T-helper 1 cell (primary cell): ENCODE data around the gene SLC37A1.
"Not testable (repeated sequence)": the region's sequence is repeated elsewhere in the genome, so short reads cannot be mapped to it uniquely, and the experiment has no call there.

Experiments used
- DNase-seq, 5 donors: peaks; one replicate each; pipeline ENCODE4 v3.0.0-alpha.2; 2012 to 2020
- total RNA-seq, 4 donors: gene quantifications; one replicate each; lab custom pipeline; 2026; lab: John Stamatoyannopoulos, UW

Gene SLC37A1
- total RNA-seq = 24.3 to 31.4 (median 26.9) reads per million in 4 donors

DNA sequence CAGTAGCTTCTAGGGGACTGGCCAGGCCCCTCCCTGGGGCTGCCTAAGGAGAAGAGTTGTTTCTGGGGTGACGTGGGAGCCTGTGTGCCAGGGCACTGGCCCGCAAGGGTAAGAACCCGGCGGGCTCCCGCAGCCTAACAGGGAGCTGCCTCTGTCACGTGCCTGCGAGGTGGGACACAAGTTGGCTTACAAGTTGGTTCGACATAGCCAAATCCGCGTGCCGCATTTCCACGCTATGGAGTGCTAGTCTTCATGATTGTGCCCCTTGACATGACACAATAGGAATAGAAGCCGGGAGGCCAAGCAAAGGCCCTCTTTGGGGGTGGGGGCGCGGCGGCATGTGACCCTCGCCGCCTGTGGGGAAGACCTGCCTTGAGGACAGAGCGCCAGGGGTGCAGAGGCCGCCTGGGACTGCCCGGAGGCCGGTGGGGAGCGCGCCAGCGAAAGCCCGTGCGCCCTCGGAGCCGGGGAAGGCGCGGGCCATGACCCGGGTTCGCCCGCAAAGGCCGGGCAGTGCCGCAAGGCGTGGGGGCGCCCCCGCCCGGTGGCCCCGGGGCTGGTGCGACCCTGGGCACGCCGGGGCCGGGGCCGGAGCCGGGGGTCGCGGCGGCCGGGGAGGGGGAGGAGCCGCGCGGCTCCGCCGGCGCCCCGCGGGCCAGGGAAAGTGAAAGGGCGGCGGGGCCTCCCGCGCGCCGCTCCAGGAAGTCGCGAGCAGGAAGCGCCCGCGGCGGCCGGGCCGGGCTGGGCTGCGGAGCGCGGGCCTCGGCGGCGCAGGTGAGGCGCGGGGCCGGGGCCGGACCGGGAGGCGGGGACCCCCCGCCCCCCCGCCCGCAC is at the start of gene SLC37A1:
TSS of gene SLC37A1 (plus strand) at position 702 of the 834 bp plus-strand sequence. CDS start 4,603 bp downstream, outside the sequence.
- DNase-seq = peak in 1 of 5 donors; percentile 45

DNA sequence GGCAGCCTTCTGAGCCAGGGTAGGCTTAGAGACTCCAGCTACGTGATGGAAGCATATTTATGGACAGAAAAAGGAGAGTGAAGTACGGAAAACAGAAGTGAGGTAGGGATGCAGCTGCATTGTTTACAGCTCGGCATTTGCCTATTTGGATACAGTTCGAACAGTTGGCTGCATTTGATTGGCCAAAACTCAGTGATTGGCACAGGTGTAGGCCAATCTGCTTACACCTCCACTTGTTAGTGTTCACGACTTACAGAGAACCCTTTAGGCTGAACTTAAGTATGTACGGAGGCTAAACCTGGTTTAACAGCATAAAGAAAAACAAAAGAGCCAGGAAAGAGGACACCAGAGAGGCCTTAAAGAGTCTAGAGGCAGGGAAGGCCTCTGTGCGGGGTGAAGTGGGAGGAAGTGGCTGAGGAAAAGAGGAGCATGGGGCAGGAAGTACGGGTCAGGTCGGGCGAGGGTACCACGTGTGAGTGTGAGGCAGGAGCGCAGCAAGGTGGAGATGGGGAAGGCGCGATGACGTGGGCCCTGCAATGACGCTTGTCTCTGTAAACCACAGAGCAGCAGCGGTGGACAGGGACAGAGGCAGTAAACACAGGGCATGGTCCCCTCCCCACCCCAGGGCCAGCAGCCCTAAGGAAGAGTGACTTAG is 49.7 kb upstream of the SLC37A1 start:
- peak; percentile 39 to 61 (median 55) for DNase-seq

DNA sequence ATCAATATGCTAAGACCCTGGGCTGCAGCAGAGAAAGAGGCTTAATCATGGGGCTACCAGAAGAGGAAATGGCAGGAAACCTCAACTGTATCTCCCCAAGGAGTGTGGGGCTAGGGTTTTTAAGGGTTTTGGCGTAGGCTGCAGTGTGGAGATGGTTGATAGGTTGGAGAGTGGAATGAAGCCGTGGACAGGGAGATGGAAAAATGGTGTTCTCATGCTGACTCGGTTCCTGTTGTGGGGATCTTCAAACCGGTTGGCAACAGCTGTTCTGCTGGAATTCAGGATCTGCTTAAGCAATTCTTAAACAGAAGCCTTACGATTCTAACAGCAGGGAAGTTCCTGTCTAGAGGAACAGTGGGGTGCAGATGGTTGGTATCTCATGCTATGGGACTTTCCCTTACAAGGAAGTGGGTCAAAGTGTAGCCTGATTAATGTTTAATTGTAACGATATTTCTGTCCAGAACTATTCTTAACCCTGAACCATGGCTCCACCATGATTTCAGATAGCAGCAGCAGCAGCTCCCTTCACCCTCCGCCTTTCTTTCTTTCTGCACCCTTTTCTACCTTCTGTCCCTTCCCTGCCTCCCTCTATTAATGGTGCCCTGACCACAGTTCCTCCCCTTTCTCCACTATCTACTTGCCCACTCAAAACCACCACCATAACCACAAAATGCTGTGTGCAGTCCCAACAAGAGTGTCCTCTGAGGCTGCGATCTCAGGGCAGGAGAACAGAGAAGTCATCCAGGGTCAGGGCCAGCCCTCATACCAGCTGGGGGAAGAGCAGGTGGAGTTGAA is 48.4 kb upstream of the SLC37A1 start:
- no peak for DNase-seq

DNA sequence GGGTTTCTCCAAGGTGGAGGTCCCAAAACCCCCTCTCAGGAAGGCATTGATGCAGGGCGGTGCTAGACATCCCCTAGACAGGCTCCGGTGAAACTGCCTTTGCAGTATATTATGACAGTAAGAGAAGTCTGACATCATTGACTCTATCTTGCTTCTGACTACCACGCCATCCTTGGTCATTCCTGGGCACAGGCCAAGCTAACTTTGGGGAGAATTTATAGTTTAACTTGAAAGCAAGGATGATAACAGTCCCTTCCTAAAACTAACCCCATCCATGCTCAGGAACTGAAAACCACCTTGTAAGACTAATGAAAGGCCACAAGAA is 47.9 kb upstream of the SLC37A1 start:
- no peak for DNase-seq

DNA sequence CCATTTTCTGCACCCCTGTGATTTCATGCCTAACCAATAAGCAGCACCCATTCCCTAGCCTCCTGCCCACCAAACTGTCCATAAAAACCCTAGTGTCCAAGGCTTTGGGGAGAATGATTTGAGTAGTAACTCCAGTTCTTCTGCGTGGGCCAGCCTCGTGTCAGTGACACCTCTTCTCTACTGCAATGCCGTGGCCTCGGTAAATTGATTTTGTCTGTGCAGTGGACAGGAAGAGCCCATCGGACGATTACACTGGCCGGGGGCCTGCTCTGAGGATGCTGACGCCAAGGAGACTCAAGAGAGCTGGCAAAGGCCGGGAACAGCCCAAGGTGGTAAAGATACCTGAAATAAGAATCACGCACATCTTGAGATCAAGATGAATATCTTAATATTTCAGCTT is 47.0 kb upstream of the SLC37A1 start:
- DNase-seq = no peak

DNA sequence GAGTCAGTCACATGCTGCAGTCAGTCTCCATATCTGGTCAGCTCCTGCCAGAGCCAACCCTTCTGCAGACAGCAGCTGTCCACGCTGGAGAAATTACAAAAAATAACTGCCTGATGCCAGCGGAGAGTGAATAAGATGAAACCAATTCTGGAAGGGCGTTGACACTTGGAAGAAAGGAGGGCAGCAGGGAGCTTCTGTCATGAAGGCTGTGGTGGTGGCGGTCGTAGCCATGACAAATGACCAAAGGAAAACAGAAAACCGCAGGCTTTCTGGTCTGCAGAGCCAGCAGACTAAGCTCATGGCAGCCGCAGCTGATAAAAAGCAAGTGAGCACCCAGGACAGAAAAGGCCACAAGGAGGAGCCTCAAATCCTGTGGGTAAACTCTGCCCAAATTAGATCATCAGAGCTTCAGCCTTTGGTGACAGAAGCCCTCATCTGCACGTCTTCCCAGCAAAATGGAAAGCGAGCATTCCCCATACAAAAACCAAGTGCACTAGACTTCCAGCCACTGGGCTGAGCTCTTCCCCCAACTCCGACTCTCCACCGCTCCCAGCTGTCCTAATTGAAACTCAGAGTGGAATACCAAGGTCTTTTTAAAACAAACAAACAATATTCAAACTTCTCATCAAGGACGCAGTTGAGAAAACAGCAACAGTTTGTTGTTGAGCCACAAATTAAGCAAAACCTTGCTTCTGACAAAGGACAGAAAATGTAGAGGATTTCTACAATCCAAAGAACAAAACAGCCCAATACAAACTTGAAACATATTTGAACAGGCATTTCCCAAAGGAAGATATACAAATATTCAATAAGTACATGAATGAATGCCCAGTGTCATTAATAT is 46.3 kb upstream of the SLC37A1 start:
- no peak for DNase-seq

DNA sequence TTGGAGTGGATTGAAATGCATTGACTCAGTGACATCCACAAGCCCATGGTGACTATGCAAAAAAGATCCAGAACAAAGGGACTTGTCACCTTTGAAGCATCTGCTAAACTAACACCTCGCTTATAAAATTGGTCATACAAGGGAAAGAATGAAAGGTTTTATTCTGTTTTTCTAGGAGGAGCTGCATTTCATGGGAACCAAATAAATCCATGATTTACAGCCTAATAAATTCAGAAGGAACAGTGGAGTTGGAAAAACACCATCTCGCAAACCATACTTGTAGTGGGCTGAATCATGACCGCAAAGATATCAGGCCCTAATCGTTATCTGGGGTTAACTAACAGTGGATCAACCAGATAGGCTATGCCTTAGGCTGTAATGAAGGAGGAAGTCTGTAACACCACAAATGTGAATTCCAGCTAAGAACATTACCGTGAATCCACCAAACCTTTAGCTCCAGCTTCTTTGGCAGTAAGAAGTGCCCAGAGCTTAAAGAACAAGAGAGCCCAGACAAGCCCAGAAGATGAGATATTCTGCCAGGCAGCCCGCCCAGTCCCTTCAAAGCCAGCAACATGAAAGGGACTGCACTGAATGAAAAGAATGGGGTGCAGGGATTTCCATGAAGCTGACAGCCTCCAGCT is 45.0 kb upstream of the SLC37A1 start:
- DNase-seq = no peak

DNA sequence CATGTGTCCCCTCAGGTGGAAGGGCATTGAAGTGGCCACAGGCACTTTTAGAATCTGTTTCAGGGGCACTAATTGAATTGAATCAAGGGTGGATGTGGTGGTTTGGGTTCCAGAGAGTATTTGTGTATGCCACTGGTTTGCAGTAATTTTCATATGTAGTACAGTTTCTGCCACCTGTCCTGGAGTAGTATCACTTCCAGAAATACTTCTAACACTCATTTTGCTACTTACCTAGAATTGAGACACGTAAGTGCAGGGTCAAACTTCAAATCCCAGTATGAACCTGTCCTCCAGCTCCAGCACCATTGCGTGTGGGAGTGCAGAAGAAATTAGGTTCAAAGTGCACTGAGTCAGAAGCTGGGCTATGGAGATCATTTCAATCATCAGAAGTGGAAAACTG is 44.4 kb upstream of the SLC37A1 start:
- DNase-seq = no peak

DNA sequence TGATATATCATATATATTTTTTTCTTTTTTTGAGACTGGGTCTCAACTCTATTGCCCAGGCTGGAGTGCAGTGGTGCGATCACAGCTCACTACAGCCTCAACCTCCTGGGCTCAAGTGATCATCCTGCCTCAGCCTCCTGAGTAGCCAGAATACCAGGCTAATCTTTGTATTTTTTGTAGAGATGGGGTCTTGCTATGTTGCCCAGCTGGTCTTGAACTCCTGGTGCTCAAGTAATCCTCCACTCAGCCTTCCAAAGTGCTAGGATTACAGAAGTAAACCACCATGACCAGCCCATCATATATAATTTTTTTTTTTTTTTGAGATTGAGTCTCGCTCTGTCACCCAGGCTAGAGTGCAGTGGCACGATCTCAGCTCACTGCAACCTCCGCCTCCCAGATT is 43.9 kb upstream of the SLC37A1 start:
- not testable (repeated sequence) for DNase-seq

DNA sequence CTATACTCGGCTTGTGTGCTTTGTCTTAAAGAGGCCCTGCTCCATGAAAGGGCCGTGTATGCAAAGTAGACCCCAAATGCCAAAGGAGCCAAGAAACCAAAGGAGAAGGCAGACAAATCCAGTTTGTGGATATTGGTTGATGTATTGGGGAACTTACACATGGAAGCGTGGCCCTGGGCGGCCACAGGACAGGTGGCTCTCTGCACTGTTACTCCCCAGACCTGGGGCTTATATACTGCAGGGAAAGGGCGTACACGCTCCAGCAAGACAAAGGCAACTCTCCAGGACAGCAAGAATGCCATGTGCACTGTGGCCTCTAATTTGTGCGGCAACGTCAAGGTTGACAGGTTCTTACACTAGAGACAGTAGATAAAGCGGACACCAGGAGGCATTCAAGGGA is 42.4 kb upstream of the SLC37A1 start:
- no peak for DNase-seq

DNA sequence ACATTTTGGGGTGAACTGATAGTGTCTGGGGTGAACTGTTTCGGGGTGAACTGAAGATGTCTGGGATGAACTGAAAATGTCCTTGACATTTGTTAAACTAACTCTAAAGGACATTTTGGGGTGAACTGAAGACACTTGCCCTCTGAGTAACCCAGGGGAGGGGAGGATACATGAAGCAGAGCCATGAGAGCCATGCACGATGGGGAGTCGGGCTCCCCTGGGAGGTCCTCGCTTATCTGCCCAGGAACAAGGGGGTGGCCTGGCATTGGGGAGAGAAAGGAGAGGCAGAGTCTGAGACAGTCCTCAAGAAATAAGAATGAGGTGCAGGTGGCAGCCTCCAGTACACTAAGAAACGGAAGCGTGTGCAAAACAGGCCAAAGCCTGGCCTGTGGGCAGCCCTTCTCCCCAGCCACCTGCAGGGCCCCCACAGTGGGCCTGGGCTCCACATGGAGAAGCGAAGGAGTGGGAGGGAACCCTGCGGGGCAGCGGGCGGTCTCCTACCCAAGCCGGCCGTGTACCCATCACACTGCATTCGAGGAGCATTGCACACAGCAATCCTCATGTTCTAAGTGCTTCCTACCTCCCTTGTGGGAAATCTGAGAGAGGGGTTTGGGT is 41.8 kb upstream of the SLC37A1 start:
- no peak for DNase-seq

DNA sequence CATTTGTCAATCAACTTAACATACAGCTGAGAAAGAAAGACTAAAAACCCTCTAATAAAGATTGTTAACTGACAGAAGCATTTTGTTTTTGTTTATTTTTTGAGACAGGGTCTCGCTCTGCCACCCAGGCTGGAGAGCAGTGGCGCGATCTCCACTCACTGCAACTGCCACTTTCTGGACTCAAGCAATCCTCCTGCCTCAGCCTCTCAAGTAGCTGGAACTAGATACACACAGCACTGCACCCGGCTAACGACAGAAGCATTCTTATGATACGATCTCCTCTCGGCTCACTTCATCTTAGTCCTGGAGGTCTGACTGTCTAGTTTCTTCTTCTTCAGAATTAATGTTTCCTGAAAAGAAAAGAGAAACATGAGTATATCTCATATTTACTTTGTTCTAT is 41.1 kb upstream of the SLC37A1 start:
- no peak for DNase-seq

DNA sequence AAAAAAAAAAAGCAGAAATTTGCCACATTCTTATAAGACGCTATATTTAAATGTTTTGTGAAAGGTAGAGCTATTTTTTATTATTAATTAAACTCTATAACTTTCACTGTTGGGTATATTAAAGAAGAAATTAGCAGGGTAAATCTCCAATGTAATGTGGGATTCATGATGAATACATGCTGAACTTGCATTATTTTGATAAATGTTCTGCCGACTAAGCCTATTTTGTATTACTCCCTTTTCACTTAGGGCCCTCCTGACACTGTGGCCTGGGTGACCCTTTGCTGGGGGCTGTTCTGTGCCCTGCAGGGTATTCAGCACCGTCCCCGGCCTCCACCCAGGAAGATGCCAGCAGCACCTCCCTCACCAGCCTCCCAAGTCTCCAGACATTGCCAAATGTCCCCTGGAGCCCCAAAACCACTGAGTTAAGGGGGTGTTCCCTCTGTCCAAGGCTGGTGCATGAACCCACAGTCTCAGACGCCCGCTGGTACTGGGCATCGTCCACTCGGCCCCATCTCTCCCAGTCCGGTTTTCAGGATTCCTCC is 40.1 kb upstream of the SLC37A1 start:
- DNase-seq = no peak

DNA sequence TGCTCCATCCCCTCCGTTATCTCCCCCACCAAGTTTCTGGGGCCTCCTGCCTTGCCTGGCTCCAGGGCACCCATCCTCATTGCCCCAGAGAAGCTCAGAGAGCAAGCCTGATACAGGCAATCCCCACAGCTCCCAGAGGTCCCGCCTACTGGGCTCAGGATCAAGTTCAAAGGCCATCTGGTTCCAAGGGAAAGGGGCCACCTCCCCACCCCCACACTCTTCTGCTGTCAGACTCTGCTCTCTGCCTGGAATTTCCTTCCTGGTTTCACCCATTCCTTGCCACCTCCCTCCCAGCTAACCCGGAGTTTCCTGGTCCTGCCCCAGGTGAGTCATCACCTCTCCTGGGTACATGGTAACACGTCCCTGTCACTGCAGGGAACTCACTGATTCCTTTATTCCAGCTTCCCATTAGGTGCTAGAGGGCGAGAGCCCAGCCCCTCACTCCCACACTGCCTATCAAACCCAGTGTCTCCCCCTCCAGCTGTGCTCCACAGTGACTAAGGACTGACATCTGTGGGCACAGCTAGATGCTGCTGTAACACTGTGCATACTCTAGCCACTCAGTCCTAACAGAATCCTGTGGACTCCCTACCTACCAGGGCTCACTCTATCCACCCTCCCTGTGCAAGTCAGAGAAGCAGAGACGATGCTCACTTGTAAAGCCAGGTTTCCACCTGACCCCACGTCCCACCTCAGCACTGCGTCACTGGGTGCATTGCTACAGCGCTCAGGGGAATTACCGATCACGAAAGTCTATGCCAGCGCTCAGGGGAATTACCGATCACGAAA is 39.4 kb upstream of the SLC37A1 start:
- DNase-seq = no peak

DNA sequence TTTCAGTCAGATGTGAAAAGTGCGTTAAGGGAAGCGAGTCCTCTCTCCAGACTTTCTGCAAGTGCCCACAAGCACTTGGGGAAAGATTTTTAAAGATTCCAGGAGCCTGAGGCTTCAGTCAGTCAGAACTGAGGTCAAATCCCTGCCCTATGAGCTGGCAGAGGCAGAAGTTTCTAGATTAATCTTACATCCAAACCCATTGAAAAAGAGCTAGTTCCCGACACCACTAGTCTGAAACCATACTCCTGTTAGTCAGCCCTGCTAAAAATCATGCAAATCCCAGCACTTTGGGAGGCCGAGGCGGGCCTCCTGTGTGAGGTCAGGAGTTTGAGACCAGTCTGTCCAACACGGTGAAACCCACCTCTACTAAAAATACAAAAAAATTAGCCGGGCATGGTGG is 38.6 kb upstream of the SLC37A1 start:
- DNase-seq = no peak

DNA sequence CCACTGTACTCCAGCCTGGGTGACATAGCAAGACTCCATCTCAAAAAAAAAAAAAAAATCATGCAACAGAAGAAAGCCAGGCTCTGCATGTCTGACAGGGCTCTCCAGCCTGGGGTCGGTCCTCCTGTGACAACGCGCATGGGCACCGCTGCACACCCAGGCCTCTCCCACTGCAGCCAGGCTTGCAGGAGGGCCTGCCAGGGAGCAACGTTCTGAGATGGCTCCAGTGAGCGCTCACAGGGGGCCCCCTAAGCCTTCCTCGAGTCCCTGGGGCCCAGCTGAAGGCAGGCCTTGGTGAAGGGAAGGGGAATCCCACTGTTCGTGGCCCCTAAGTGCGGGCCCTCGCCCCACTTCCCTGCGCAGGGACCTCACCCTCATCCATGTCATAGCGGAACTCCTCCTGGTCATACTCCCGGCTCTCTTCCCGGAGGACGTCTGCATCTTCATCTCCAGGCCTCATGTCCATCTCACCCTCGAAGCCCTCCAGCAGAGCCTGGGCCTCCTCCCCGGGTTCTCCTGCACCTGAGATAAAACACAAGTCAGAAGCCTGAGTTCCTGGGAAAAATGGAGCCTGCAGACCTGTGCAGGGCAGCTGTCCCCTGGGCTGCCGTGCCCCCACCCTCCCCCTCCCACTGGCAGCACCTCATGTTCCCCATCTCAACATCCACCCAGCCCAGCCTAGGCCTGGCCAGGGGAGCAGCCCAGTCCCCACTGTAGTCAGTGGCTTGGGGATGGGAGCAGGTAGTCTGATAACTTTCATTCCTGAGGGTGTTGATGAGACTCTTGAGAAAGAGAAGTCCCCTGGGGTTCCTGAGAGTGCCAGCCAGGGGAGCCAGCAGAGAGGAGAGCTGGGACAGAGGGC is 37.9 kb upstream of the SLC37A1 start:
- no peak for DNase-seq

DNA sequence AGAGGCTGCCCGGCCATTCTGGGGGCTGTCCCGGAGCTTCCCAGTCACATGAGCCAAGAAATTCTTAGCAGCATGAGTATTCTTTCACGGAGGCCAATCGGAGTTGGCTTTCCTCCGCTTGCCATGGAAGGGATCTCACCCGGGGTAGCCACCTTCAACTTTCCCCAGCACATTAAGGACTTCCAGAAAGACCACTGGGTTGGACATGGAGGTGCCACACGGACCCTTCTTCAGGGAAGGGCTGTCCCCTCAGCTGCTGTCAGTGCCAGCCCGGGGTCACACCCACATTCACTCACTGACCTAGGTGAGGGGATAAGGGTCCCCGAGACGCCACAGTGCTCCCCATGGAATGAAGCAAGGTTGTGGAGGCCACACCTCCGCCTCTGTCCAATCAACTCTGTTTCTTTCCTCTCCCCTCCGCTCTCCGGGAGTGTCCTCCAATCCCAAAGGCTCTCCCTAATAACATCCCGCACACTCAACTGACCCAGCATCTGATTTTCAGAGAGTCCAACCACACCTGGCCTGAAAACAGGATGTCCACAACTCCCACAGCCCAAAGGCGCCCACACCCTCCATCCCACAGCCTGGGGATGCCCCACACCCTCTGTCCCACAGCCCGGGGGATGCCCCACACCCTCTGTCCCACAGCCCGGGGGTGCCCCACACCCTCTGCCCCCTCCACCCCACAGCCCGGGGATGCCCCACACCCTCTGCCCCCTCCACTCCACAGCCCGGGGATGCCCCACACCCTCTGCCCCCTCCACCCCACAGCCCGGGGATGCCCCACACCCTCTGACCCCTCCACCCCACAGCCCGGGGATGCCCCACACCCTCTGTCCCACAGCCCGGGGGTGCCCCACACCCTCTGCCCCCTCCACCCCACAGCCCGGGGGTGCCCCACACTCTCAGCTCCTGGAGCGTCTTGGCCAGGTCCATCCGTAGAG is 37.0 kb upstream of the SLC37A1 start:
- DNase-seq = no peak

DNA sequence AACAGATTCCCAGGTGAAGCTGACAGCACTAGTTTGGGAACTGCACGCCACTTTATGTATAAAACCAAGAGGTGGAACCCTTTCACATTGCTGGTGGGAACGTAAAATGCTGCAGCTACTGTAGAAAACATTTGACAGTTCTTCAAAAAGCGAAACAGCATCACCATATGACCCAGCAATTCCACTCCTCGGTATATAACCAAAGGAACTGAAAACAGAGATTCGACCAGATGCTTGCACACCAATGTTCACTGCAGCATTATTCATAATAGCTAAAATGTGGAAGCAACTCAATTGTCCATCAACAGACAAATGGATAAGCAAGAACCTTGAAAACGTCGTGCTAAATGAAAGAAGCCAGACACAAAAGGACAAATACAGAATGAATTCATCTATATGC is 35.1 kb upstream of the SLC37A1 start:
- no peak for DNase-seq
